DOHH2 (cell line): ENCODE measurements around the gene NDUFAB1.

Source experiments
- EZH2phosphoT487 ChIP-seq: fragments of 200-600 bp; sonication (generic); IDR thresholded peaks from 2 replicates; pipeline ENCODE4 v1.6.1; 2017; ENCODE audit warnings: borderline replicate concordance, mild to moderate bottlenecking, antibody characterized with exemption, low read length, moderate library complexity, mixed read lengths
- TF ChIP-seq, protein P1 (sequence below): fragments of 200-600 bp; sonication (generic); IDR thresholded peaks from one replicate; pipeline ENCODE4 v1.5.1; 2014; ENCODE audit warnings: antibody characterized with exemption, mild to moderate bottlenecking, low read depth, low read length; ENCODE audit not compliant: poor library complexity, severe bottlenecking

DNA sequence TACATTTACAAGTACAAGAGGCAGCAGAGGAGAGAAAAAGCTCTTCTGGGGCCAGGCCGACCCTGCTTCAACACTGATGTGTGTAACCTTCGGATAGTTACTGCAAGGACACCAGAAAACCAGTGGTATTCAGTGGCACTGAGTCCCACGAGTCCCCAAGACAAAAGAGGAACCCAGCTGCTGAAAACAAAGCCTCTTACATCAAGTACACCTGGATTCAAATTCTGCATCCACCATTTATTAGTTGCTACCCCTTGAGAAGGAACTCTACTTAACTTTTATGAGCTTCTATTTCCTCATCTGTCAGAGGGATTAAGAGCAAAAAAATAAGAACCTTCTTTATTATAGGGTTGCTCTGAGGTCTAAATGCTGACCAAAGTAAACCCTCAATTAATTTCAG is 41.6 kb downstream of the NDUFAB1 start:
- TF ChIP-seq, protein P1, sequence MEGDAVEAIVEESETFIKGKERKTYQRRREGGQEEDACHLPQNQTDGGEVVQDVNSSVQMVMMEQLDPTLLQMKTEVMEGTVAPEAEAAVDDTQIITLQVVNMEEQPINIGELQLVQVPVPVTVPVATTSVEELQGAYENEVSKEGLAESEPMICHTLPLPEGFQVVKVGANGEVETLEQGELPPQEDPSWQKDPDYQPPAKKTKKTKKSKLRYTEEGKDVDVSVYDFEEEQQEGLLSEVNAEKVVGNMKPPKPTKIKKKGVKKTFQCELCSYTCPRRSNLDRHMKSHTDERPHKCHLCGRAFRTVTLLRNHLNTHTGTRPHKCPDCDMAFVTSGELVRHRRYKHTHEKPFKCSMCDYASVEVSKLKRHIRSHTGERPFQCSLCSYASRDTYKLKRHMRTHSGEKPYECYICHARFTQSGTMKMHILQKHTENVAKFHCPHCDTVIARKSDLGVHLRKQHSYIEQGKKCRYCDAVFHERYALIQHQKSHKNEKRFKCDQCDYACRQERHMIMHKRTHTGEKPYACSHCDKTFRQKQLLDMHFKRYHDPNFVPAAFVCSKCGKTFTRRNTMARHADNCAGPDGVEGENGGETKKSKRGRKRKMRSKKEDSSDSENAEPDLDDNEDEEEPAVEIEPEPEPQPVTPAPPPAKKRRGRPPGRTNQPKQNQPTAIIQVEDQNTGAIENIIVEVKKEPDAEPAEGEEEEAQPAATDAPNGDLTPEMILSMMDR, result no peak
- TF ChIP-seq EZH2phosphoT487, result no peak
